ENCODE measurements around the gene CASZ1.

GRCh38 chr1:10620776-10621175 is 175.7 kb downstream of the CASZ1 start:
- TF ChIP-seq POLR2AphosphoS5 (IDR thresholded peaks at IDR 0.05; ENCODE audit: low read depth, low read length) = no peak
- TF ChIP-seq POLR2A (IDR thresholded peaks at IDR 0.05; ENCODE audit: low read depth, low read length) = no peak

Measured in GM12892 (cell line).